NCI-H524 treated with DMSO at 0.1 percent for 48 hours (cell line): Measurements from ENCODE around the gene CARD9.
"Not testable (repeated sequence)": the region's sequence is repeated elsewhere in the genome, so short reads cannot be mapped to it uniquely, and the experiment has no call there.

Experiments used
- DNase-seq: peaks from one replicate; lab custom pipeline; 2025; lab: John Stamatoyannopoulos, UW

CARD9 gene

GRCh38 chr9:136322756-136323330, 50.6 kb downstream of the CARD9 start:
- no peak for DNase-seq

GRCh38 chr9:136321561-136321960, 51.9 kb downstream of the CARD9 start:
- DNase-seq, result no peak

DNA sequence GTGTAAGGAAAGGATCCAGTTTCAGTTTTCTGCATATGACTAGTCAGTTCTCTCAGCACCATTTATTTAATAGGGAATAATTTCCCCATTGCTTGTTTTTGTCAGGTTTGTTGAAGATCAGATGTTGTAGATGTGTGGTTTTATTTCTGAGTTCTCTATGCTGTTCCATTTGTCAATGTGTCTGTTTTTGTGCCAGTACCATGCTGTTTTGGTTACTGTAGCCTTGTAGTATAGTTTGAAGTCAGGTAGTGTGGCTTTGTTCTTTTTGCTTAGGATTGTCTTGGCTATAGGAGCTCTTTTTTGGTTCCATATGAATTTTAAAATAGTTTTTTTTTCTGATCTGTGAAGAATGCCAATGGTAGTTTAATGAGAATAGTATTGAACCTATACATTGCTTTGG, 52.5 kb downstream of the CARD9 start:
- DNase-seq, result not testable (repeated sequence)

DNA sequence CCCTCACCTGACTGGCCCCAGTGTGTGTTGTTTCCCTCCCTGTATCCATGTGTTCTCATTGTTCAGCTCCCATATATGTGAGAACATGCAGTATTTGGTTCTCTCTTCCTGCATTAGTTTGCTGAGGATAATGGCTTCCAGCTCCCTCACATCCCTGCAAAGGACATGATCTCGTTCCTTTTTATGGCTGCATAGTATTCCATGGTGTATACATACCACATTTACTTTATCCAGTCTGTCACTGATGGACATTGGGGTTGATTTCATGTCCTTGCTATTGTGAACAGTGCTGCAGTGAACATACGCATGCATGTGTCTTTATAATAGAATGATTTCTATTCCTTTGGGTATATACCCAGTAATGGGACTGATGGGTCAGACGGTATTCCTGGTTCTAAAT, 53.5 kb downstream of the CARD9 start:
- not testable (repeated sequence) for DNase-seq

DNA sequence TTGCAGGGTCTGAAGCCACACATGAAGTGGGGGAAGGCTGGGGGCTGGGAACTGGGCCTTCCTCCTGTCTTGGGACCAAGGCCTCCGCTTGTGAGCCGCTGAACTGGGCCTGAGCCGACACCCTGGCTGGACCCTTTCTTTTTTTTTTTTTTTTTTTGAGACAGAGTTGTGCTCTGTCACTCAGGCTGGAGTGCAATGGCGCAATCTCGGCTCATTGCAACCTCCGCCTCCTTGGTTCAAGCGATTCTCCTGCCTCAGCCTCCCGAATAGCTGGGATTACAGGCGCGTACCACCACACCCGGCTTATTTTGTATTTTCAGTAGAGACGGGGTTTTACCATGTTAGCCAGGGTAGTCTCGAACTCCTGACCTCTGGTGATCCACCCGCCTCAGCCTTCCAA, 54.2 kb downstream of the CARD9 start:
- not testable (repeated sequence) for DNase-seq

DNA sequence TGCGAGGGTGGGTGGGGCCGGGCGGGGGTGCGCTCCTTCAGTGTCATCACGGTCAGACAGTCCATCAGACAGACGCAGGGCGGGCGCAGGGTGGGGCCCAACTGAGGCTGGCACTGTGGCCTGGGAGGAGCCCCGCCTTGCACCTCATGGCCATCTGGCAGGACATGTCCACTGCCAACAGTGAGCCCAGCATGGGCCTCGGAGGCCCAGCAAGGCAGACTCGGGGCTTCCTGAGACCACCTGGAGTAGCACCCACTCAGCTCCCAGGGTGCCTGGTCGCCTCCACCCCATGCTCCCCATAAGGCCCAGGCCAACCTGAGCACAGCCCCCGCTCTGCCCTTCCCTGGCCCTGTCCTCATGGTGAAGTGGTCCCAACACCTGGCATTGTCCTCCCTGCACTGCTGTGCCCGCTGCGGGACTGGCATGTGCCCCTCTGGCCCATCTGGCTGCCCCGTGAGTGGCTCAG, 54.7 kb downstream of the CARD9 start:
- DNase-seq, result no peak

DNA sequence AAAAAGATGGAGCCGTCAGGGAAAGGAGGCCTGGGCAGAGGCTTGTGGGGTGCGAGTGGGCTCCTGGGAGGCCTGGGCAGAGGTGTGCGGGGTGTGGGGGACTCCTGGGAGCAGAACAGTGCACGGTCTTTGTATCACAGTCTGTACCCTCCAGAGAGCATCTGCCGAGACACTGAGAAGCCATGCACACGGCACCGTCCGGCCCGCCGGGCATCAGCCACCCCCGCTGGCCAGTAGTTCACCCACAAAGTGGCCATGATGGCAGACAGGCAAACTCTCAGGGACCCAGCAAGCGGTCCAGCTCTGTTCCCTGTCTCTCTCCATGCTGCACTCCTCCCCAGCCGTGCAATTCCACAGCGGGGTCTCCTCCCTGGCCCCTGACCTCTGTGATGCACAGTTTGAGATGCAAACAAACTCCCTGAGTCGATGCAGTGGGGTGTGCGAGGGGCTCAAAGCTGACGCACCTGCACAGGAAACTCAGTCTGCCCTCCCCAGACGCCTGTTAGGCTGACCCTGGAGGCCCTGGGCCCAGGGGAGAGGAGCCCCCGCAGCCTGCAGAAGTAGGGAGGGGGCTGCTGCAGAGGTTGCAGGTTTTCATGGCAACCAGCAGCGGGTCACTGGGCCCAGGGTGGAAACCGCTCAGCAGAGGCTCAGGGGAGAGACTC, 55.2 kb downstream of the CARD9 start:
- no peak for DNase-seq

- no peak for DNase-seq
Measured at GRCh38 chr9:136317695-136318094, 55.8 kb downstream of the CARD9 start.

GRCh38 chr9:136316896-136317676, 56.4 kb downstream of the CARD9 start:
- peak; percentile 47 for DNase-seq

DNA sequence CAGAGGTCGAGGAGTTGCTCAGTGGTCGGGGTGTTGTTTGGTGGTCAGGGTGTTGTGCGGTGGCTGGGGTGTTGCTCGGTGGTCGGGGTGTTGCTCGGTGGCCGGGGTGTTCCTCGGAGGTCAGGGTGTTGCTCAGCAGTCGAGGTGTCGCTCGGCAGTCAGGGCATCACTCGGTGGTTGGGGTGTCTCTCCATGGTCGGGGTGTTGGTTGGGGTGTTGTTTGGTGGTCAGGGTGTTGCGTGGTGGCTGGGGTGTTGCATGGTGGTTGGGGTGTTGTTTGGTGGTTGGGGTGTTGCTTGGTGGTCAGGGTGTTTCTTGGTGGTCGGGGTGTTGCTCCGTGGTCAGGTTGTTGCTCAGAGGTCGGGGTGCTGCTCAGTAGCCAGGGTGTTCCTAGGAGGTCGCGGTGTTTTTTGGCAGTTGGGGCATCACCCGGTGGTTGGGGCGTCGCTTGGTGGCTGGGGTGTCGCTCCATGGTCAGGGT, 57.2 kb downstream of the CARD9 start:
- DNase-seq, result no peak

DNA sequence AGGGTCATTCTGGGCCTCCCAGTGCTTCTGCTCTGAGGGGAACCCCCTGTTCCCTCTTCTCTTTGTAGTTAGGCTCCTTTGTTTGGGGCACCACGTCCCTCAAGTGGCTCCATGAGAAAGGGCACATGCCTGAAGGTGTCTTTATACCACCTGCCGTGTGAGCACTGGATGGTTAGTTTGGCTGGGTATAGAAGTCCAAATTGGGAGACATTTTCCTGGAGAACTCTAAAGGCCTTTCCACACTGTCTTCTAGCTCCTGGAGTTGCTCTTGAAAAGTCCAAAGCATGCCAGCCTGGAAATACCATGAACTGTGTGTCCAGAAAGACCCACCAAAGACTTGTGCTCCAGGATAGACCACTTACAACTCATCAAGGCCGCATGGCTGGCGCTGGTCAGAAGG, 58.5 kb downstream of the CARD9 start:
- no peak for DNase-seq

GRCh38 chr9:136314056-136314416, 59.4 kb downstream of the CARD9 start:
- DNase-seq, result no peak
